Thyroid gland (tissue), 4 donors: ENCODE results near the gene ADARB2.

Source experiments
- CTCF ChIP-seq, 6 experiments: fragments of 200-600 bp in 3 of 6; fragments of 450-650 bp in 3 of 6; sonication (generic) in 3 of 6; IDR thresholded peaks; one replicate each; pipeline ENCODE4 v1.5.1; 2016 to 2019; ENCODE audit warnings: antibody characterized with exemption in 6 of 6, mild to moderate bottlenecking in 2 of 6, inconsistent platforms in 1 of 6, moderate library complexity in 1 of 6
- POLR2A ChIP-seq, 2 donors: fragments of 450-650 bp; IDR thresholded peaks; one replicate each; pipeline ENCODE4 v1.6.1; 2017; ENCODE audit warnings: antibody characterized with exemption in 2 of 2, mild to moderate bottlenecking in 2 of 2, moderate library complexity in 1 of 2

- TF ChIP-seq CTCF (IDR thresholded peaks at IDR 0.05) (no peak), POLR2A (IDR thresholded peaks at IDR 0.05) (no peak)
Measured at GRCh38 chr10:1367938-1368841, 369.1 kb downstream of the ADARB2 start.
